PFSK-1 (cell line): Measurements from ENCODE around the gene MAP7D3.

Experiments used
- POLR2AphosphoS5 ChIP-seq: IDR thresholded peaks from 2 replicates; pipeline ENCODE4 v1.6.1; 2012; ENCODE audit warnings: low read depth, mild to moderate bottlenecking, control low read depth, low read length, moderate library complexity
- SIN3A ChIP-seq: IDR thresholded peaks from 2 replicates; pipeline ENCODE4 v1.6.1; 2012; ENCODE audit warnings: mild to moderate bottlenecking, low read length, moderate library complexity, borderline replicate concordance; ENCODE audit not compliant: insufficient read depth
- TF ChIP-seq, protein P1 (sequence below), 2 experiments: IDR thresholded peaks; 2 replicates each; pipeline versions ENCODE4 v1.6.1 to v1.8.0; 2011 to 2012; ENCODE audit warnings: low read depth in 2 of 2, low read length in 2 of 2, control low read depth in 1 of 2, inconsistent platforms in 1 of 2, mild to moderate bottlenecking in 1 of 2, moderate library complexity in 1 of 2; ENCODE audit not compliant: insufficient read depth in 1 of 2

DNA sequence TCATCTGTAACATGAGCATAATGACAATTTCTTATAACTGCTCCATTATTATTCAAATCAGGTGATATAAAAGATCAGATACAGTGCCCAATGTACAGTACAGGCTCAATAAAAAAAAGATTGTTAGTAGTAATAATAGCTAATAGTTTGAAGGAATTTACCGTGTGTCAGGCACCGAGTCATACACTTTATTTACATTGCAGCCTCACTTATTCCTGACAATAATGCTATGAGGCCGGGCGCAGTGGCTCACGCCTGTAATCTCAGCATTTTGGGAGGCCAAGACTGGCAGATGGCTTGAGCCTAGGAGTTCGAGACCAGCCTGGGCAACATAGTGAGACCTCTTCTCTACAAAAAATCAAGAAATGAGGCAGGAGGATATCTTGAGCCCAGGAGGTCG lies 10.1 kb upstream of the MAP7D3 start:
- TF ChIP-seq, protein P1, sequence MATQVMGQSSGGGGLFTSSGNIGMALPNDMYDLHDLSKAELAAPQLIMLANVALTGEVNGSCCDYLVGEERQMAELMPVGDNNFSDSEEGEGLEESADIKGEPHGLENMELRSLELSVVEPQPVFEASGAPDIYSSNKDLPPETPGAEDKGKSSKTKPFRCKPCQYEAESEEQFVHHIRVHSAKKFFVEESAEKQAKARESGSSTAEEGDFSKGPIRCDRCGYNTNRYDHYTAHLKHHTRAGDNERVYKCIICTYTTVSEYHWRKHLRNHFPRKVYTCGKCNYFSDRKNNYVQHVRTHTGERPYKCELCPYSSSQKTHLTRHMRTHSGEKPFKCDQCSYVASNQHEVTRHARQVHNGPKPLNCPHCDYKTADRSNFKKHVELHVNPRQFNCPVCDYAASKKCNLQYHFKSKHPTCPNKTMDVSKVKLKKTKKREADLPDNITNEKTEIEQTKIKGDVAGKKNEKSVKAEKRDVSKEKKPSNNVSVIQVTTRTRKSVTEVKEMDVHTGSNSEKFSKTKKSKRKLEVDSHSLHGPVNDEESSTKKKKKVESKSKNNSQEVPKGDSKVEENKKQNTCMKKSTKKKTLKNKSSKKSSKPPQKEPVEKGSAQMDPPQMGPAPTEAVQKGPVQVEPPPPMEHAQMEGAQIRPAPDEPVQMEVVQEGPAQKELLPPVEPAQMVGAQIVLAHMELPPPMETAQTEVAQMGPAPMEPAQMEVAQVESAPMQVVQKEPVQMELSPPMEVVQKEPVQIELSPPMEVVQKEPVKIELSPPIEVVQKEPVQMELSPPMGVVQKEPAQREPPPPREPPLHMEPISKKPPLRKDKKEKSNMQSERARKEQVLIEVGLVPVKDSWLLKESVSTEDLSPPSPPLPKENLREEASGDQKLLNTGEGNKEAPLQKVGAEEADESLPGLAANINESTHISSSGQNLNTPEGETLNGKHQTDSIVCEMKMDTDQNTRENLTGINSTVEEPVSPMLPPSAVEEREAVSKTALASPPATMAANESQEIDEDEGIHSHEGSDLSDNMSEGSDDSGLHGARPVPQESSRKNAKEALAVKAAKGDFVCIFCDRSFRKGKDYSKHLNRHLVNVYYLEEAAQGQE (IDR thresholded peaks at IDR 0.05; ENCODE audit: insufficient read depth in 1 of 2, low read depth in 2 of 2, low read length in 2 of 2): no peak
- no peak for TF ChIP-seq SIN3A
- no peak for TF ChIP-seq POLR2AphosphoS5
